ENCODE measurements around the gene SLC13A3. TPM values are rescaled to one million over a fixed set of nuclear protein-coding genes. Genes with fewer than 3 reads are reported as not detected.

SLC13A3 gene
- total RNA-seq, 3 donors from 2014 or later, result 0.27 to 0.54 TPM; not detected in 1

DNA sequence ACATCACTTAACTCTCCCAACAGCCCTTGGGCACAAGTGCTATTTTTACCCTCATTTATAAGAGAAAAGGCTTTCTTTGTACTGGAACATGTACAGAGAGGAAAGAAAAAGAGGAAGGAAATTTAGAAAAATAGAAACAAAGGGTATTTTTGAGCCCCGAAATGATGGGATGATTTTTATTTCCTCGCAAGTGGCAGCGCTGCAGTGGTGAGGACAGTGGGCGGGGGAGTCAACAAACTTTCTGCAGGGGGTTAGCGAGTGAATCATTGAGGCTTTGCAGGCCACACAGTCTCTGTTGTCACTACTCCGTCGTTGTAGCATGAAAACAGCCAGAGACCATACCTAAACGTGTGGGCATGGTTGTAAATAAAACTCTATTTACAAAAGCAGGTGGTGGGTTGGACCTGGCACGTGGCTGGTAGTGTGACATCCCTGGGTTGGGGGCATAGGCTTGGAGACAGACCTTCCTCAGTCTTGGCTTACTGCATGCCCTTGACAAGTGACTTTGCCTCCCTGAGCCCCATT is 75.3 kb downstream of the SLC13A3 start:
- Histone ChIP-seq H3K4me3 (no peak overlapping the region), H3K4me1 (ENCODE audit: low read depth) (no peaks in the 10 kb centered on the region), H3K9me3 (no peaks in the 10 kb centered on the region), H3K36me3 (ENCODE audit: low read depth) (no peaks in the 10 kb centered on the region)
- no peak for DNase-seq
- ATAC-seq, result no peak
- TF ChIP-seq, protein P1, sequence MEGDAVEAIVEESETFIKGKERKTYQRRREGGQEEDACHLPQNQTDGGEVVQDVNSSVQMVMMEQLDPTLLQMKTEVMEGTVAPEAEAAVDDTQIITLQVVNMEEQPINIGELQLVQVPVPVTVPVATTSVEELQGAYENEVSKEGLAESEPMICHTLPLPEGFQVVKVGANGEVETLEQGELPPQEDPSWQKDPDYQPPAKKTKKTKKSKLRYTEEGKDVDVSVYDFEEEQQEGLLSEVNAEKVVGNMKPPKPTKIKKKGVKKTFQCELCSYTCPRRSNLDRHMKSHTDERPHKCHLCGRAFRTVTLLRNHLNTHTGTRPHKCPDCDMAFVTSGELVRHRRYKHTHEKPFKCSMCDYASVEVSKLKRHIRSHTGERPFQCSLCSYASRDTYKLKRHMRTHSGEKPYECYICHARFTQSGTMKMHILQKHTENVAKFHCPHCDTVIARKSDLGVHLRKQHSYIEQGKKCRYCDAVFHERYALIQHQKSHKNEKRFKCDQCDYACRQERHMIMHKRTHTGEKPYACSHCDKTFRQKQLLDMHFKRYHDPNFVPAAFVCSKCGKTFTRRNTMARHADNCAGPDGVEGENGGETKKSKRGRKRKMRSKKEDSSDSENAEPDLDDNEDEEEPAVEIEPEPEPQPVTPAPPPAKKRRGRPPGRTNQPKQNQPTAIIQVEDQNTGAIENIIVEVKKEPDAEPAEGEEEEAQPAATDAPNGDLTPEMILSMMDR (IDR thresholded peaks at IDR 0.05), result no peak
- intact Hi-C loops (cut with DNase I, micrococcal nuclease), result no loop called here

DNA sequence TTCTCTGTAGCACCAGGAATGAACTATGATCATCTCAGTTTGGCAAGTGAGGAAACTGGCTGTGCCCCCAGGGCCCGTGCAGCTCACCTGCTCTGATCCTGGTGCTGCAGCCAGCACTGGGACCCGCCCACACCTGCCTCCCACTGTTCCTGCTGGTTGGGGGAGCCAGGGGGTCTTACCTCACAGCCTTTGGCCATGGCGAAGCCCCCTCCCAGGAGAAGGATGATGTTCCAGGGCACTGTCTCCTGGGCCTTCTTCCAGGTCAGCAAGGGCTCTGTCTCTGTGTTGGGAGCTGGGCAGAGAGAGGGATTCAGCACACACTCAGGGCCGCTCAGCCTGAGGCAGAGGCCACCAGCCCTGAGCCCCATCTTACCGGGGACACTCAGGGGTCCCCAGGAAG is 75.9 kb downstream of the SLC13A3 start:
- TF ChIP-seq, protein P1 (IDR thresholded peaks at IDR 0.05), result no peak
- no peak overlapping the region for H3K4me3 ChIP-seq
- intact Hi-C loops (cut with DNase I, micrococcal nuclease), result no loop called here
- no peak for DNase-seq
- H3K9me3 ChIP-seq, result no peaks in the 10 kb centered on the region
- H3K4me1 ChIP-seq (ENCODE audit: low read depth), result no peaks in the 10 kb centered on the region
- no peak for ATAC-seq
- no peaks in the 10 kb centered on the region for H3K36me3 ChIP-seq (ENCODE audit: low read depth)

DNA sequence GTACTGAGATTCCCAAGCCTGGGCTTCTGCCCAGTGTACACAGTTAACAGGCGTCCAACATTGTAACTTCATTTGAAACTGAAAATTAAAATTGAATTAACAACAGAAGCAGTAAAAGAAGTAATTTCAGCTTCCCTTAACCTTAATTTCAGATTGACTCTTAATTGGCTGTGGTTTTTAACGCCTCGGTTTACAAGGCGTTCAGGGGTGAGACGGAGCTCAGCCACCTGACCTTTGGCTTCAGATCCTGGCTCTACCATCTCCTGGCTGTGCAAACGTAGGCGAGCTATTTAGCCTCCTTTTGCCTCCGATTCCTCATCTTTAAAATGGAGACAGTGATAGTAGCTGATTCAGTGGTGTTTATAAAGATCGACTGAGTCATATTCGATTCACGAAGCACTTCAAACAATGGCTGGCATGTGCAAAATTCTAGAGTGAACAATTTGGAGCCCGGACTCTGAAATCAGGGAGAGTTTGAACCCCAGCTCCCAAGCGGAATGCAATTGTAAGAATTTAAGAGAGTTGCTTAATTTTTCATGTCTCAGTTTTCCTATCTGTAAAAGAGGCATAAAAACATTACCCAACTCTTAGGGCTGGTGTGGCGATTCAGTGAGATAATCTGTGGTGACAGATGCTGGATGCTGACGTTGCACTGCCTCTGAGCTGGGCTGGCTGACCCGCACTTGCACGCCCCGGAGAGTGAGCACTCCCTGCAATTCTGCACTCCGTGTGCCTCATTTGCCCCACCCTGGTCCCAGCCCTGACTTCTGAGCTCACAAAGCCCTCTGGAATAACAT is 77.3 kb downstream of the SLC13A3 start:
- no peak for DNase-seq
- intact Hi-C loops (cut with DNase I, micrococcal nuclease), result no loop called here
- H3K4me3 ChIP-seq, result no peak overlapping the region
- no peaks in the 10 kb centered on the region for H3K9me3 ChIP-seq
- H3K4me1 ChIP-seq (ENCODE audit: low read depth), result no peaks in the 10 kb centered on the region
- H3K36me3 ChIP-seq (ENCODE audit: low read depth), result no peaks in the 10 kb centered on the region
- TF ChIP-seq, protein P1 (IDR thresholded peaks at IDR 0.05), result no peak
- peak; percentile 67 for ATAC-seq

DNA sequence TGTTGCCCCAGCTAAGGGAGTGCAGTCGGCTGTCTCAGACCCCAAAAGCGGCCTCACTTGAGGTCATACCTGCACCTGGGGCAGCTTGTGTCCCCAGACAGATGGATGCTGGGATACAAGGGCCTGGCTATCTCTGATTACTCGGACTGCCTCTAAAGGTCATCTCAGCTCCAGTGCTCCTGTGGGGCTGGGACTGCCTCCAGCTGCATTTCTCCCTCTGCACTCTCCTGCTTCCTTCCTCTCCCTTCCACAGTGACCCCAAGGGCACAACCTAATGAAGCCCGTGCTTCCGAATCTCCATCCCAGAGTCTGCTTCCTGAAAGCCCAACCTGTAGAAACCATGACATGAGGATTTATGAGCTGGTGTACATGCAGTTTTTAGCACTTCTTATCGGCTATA is 78.0 kb downstream of the SLC13A3 start:
- intact Hi-C loops (cut with DNase I, micrococcal nuclease), result no loop called here
- Histone ChIP-seq H3K36me3 (ENCODE audit: low read depth) (no peaks in the 10 kb centered on the region), H3K9me3 (no peaks in the 10 kb centered on the region), H3K4me1 (ENCODE audit: low read depth) (no peaks in the 10 kb centered on the region), H3K4me3 (no peak overlapping the region)
- DNase-seq (no peak), ATAC-seq (no peak)
- TF ChIP-seq, protein P1 (IDR thresholded peaks at IDR 0.05), result no peak

DNA sequence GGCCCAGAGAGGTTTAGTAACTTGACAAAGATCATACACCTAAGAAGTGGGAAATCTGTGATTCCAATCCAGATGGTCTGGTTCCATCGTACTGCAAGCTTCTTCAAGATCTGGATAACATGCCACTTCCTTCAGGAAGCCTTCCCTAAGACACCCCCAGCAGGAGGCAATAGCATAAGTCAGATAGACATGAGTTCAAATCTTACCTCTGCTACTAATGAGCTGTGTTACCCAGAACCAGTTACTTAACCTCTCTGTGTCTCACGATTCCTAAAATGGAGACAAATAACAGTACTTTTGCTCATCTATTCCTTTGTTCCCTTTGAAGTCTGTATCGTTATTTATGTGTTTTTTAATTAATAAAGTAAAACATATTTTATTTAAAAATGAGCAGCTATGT is 78.5 kb downstream of the SLC13A3 start:
- TF ChIP-seq, protein P1 (IDR thresholded peaks at IDR 0.05), result no peak
- intact Hi-C loops (cut with DNase I, micrococcal nuclease), result no loop called here
- Histone ChIP-seq H3K9me3 (no peaks in the 10 kb centered on the region), H3K4me3 (no peak overlapping the region), H3K4me1 (ENCODE audit: low read depth) (no peaks in the 10 kb centered on the region), H3K36me3 (ENCODE audit: low read depth) (no peaks in the 10 kb centered on the region)
- ATAC-seq (no peak), DNase-seq (no peak)

Data from mucosa of descending colon (tissue), 3 donors.